SJSA1 (cell line): ENCODE data around the gene RADIL. TPM values are rescaled to one million over a fixed set of nuclear protein-coding genes. Genes with fewer than 3 reads are reported as not detected.
"Not testable (repeated sequence)": the region's sequence is repeated elsewhere in the genome, so short reads cannot be mapped to it uniquely, and the experiment has no call there.

Experiments
- DNase-seq, 2 experiments: peaks; one replicate each; pipeline ENCODE4 v3.0.0-alpha.2; 2015 to 2020; ENCODE audit warnings: low spot score in 2 of 2, low read depth in 1 of 2
- H3K27ac ChIP-seq: fragments of 250-450 bp; sonication (Bioruptor Pico); 2 replicates; pipeline ENCODE4 v1.5.1; 2020; ENCODE audit warnings: mild to moderate bottlenecking, moderate library complexity
- H3K27me3 ChIP-seq: fragments of 250-450 bp; sonication (Bioruptor Pico); replicated peaks from 2 replicates; pipeline ENCODE4 v1.5.1; 2020; ENCODE audit warnings: mild to moderate bottlenecking, moderate library complexity
- H3K36me3 ChIP-seq: fragments of 250-450 bp; sonication (Bioruptor Pico); 2 replicates; pipeline ENCODE4 v1.5.1; 2020; ENCODE audit warnings: mild to moderate bottlenecking
- H3K4me1 ChIP-seq: fragments of 250-450 bp; sonication (Bioruptor Pico); replicated peaks from 2 replicates; pipeline ENCODE4 v1.6.1; 2021; ENCODE audit warnings: mild to moderate bottlenecking
- H3K4me3 ChIP-seq: fragments of 250-450 bp; sonication (Bioruptor Pico); 2 replicates; pipeline ENCODE4 v1.5.1; 2020; ENCODE audit warnings: mild to moderate bottlenecking
- H3K9me3 ChIP-seq: fragments of 250-450 bp; sonication (Bioruptor Pico); replicated peaks from 2 replicates; pipeline ENCODE4 v1.5.1; 2020; ENCODE audit warnings: mild to moderate bottlenecking
- total RNA-seq: library from RNA; depleted of rRNA; stranded (reverse); fragments of >200 nt; shearing (Covaris generic); gene quantifications from 2 replicates; pipeline ENCODE4 v1.2.3, GENCODE V29; 2014

RADIL gene
- total RNA-seq, 1 experiment from 2014 or later = 0.24 TPM

GRCh38 chr7:4809666-4810065 is 73.8 kb downstream of the RADIL start:
- H3K4me1 ChIP-seq = no peaks in the 10 kb centered on the region
- H3K9me3 ChIP-seq = peaks cover 6% of the 10 kb centered on the region
- no peak overlapping the region for H3K27ac ChIP-seq
- DNase-seq = no peak
- no peaks in the 10 kb centered on the region for H3K36me3 ChIP-seq
- peaks cover 18% of the 10 kb centered on the region for H3K27me3 ChIP-seq
- no peak overlapping the region for H3K4me3 ChIP-seq

- DNase-seq = no peak
- H3K27me3 ChIP-seq = peaks cover 18% of the 10 kb centered on the region
- no peak overlapping the region for H3K4me3 ChIP-seq
- H3K36me3 ChIP-seq = no peaks in the 10 kb centered on the region
- H3K9me3 ChIP-seq = peaks cover 6% of the 10 kb centered on the region
- H3K27ac ChIP-seq = no peak overlapping the region
- H3K4me1 ChIP-seq = no peaks in the 10 kb centered on the region
These were observed 74.4 kb downstream of the RADIL start for GRCh38 chr7:4809091-4809591.

GRCh38 chr7:4808565-4808964 is 75.0 kb downstream of the RADIL start:
- Histone ChIP-seq H3K27me3 (peaks cover 18% of the 10 kb centered on the region), H3K9me3 (peaks cover 6% of the 10 kb centered on the region), H3K4me1 (no peaks in the 10 kb centered on the region), H3K36me3 (no peaks in the 10 kb centered on the region), H3K27ac (no peak overlapping the region), H3K4me3 (no peak overlapping the region)
- no peak for DNase-seq

GRCh38 chr7:4808026-4808425 is 75.5 kb downstream of the RADIL start:
- no peaks in the 10 kb centered on the region for H3K4me1 ChIP-seq
- H3K27ac ChIP-seq = no peak overlapping the region
- H3K4me3 ChIP-seq = no peak overlapping the region
- H3K9me3 ChIP-seq = peaks cover 5% of the 10 kb centered on the region
- H3K36me3 ChIP-seq = no peaks in the 10 kb centered on the region
- peaks cover 18% of the 10 kb centered on the region for H3K27me3 ChIP-seq
- no peak for DNase-seq

GRCh38 chr7:4807598-4808016 is 75.9 kb downstream of the RADIL start:
- no peak for DNase-seq
- Histone ChIP-seq H3K27ac (no peak overlapping the region), H3K36me3 (no peaks in the 10 kb centered on the region), H3K9me3 (peaks cover under 1% of the 10 kb centered on the region; the same call in 1 of the 2 replicates), H3K27me3 (peaks cover 18% of the 10 kb centered on the region), H3K4me3 (no peak overlapping the region), H3K4me1 (no peaks in the 10 kb centered on the region)

GRCh38 chr7:4806983-4807597 is 76.4 kb downstream of the RADIL start:
- no peak overlapping the region for H3K27ac ChIP-seq
- peaks cover 18% of the 10 kb centered on the region for H3K27me3 ChIP-seq
- DNase-seq = no peak
- no peaks in the 10 kb centered on the region for H3K9me3 ChIP-seq
- no peaks in the 10 kb centered on the region for H3K36me3 ChIP-seq
- H3K4me3 ChIP-seq = no peak overlapping the region
- H3K4me1 ChIP-seq = no peaks in the 10 kb centered on the region

- no peak overlapping the region for H3K27ac ChIP-seq
- H3K9me3 ChIP-seq = no peaks in the 10 kb centered on the region
- H3K27me3 ChIP-seq = peaks cover 18% of the 10 kb centered on the region
- H3K4me3 ChIP-seq = no peak overlapping the region
- DNase-seq = no peak
- no peaks in the 10 kb centered on the region for H3K4me1 ChIP-seq
- H3K36me3 ChIP-seq = no peaks in the 10 kb centered on the region
These were observed 77.6 kb downstream of the RADIL start for GRCh38 chr7:4805984-4806300.

GRCh38 chr7:4805110-4805983 is 78.2 kb downstream of the RADIL start:
- Histone ChIP-seq H3K36me3 (no peaks in the 10 kb centered on the region), H3K4me1 (no peaks in the 10 kb centered on the region), H3K27me3 (peaks cover 18% of the 10 kb centered on the region), H3K27ac (no peak overlapping the region), H3K9me3 (no peaks in the 10 kb centered on the region), H3K4me3 (no peak overlapping the region)
- no peak for DNase-seq

- no peak overlapping the region for H3K27ac ChIP-seq
- no peak overlapping the region for H3K4me3 ChIP-seq
- peaks cover 18% of the 10 kb centered on the region for H3K27me3 ChIP-seq
- no peaks in the 10 kb centered on the region for H3K4me1 ChIP-seq
- no peaks in the 10 kb centered on the region for H3K9me3 ChIP-seq
- DNase-seq = no peak
- no peaks in the 10 kb centered on the region for H3K36me3 ChIP-seq
These were observed 79.9 kb downstream of the RADIL start for GRCh38 chr7:4803397-4804241.

GRCh38 chr7:4802577-4802976 is 80.9 kb downstream of the RADIL start:
- peaks cover 15% of the 10 kb centered on the region; the same call in 1 of the 2 replicates for H3K27me3 ChIP-seq
- not testable (repeated sequence) for DNase-seq, H3K27ac ChIP-seq, H3K36me3 ChIP-seq, H3K9me3 ChIP-seq, H3K4me3 ChIP-seq, H3K4me1 ChIP-seq

- H3K27ac ChIP-seq = no peak overlapping the region
- no peaks in the 10 kb centered on the region for H3K9me3 ChIP-seq
- H3K36me3 ChIP-seq = no peaks in the 10 kb centered on the region
- H3K27me3 ChIP-seq = peaks cover 11% of the 10 kb centered on the region; the same call in 1 of the 2 replicates
- no peak for DNase-seq
- no peaks in the 10 kb centered on the region for H3K4me1 ChIP-seq
- no peak overlapping the region for H3K4me3 ChIP-seq
These were observed 81.7 kb downstream of the RADIL start for GRCh38 chr7:4801839-4802231.

GRCh38 chr7:4800926-4801838 is 82.3 kb downstream of the RADIL start:
- Histone ChIP-seq H3K4me1 (no peaks in the 10 kb centered on the region), H3K27me3 (0 out of 2 replicates have a peak, but pooled peaks cover 5% of the 10 kb centered on the region), H3K36me3 (no peaks in the 10 kb centered on the region), H3K4me3 (no peak overlapping the region), H3K27ac (no peak overlapping the region), H3K9me3 (no peaks in the 10 kb centered on the region)
- no peak for DNase-seq

- no peaks in the 10 kb centered on the region for H3K36me3 ChIP-seq
- no peak overlapping the region for H3K27ac ChIP-seq
- no peaks in the 10 kb centered on the region for H3K4me1 ChIP-seq
- no peaks in the 10 kb centered on the region for H3K9me3 ChIP-seq
- H3K27me3 ChIP-seq = no peaks in the 10 kb centered on the region
- H3K4me3 ChIP-seq = no peak overlapping the region
- DNase-seq = no peak
These were observed 83.0 kb downstream of the RADIL start for GRCh38 chr7:4800487-4800886.
